Breast epithelium (tissue), 3 donors: Measurements from ENCODE around the gene HPCAL1.

Experiments used
- POLR2A ChIP-seq: fragments of 450-650 bp; IDR thresholded peaks from one replicate; pipeline ENCODE4 v1.6.1; 2016; ENCODE audit warnings: antibody characterized with exemption, mild to moderate bottlenecking, moderate library complexity
- POLR2AphosphoS5 ChIP-seq, 3 donors: sonication (generic); formaldehyde crosslinking; IDR thresholded peaks; one replicate each; pipeline ENCODE4 v1.6.1; 2017; ENCODE audit warnings: antibody characterized with exemption in 3 of 3
- TF ChIP-seq, protein P1 (sequence below), 3 donors: fragments of 450-650 bp; IDR thresholded peaks; one replicate each; pipeline ENCODE4 v1.5.1; 2016 to 2017; ENCODE audit warnings: antibody characterized with exemption in 3 of 3, mild to moderate bottlenecking in 3 of 3, moderate library complexity in 3 of 3

GRCh38 chr2:10415048-10415447, 112.3 kb downstream of the HPCAL1 start:
- TF ChIP-seq POLR2A = no peak
- TF ChIP-seq, protein P1, sequence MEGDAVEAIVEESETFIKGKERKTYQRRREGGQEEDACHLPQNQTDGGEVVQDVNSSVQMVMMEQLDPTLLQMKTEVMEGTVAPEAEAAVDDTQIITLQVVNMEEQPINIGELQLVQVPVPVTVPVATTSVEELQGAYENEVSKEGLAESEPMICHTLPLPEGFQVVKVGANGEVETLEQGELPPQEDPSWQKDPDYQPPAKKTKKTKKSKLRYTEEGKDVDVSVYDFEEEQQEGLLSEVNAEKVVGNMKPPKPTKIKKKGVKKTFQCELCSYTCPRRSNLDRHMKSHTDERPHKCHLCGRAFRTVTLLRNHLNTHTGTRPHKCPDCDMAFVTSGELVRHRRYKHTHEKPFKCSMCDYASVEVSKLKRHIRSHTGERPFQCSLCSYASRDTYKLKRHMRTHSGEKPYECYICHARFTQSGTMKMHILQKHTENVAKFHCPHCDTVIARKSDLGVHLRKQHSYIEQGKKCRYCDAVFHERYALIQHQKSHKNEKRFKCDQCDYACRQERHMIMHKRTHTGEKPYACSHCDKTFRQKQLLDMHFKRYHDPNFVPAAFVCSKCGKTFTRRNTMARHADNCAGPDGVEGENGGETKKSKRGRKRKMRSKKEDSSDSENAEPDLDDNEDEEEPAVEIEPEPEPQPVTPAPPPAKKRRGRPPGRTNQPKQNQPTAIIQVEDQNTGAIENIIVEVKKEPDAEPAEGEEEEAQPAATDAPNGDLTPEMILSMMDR (IDR thresholded peaks at IDR 0.05) = no peak
- no peak for TF ChIP-seq POLR2AphosphoS5 (IDR thresholded peaks at IDR 0.05)
